Endothelial cell of umbilical vein (primary cell): ENCODE results near the gene TRAF3. TPM values are rescaled to one million over a fixed set of nuclear protein-coding genes. Genes with fewer than 3 reads are reported as not detected.

Experiments
- BruUV-seq: library from RNA; stranded (reverse); fragments of 400-500 nt; replicated peaks from 2 replicates; lab custom pipeline; 2021; lab: Mats Ljungman, UMichigan
- CTCF ChIA-PET: fragments of 300-600, 350-600 bp; sonication (Branson Sonifier 250); formaldehyde crosslinking; loops from one replicate; lab custom pipeline; 2021; ENCODE audit warnings: antibody characterized with exemption, inconsistent platforms; lab: Charles Lee
- POLR2A ChIA-PET: fragments of 300-600, 350-600 bp; sonication (Branson Sonifier 250); formaldehyde crosslinking; loops from one replicate; lab custom pipeline; 2021; ENCODE audit warnings: antibody characterized with exemption, inconsistent platforms; lab: Charles Lee
- DNase-seq: peaks from one replicate; pipeline ENCODE4 v3.0.0-alpha.2; 2011; ENCODE audit warnings: low read depth, low spot score
- FAIRE-seq: peaks from 2 replicates; lab custom pipeline; 2011; peaks lifted over from hg19 to GRCh38; lab: Jason Lieb, UNC
- H2AFZ ChIP-seq: 2 replicates; pipeline ENCODE4 v1.6.0; 2012; ENCODE audit warnings: low read depth, low read length, control low read depth, inconsistent platforms
- H3K27ac ChIP-seq: 2 replicates; pipeline ENCODE4 v1.5.1; 2011; ENCODE audit warnings: low read depth, mild to moderate bottlenecking, control low read depth, low read length, moderate library complexity; ENCODE audit not compliant: insufficient read depth
- H3K27me3 ChIP-seq, 2 experiments: 2 replicates each; pipeline versions ENCODE4 v1.6.0 to v1.6.1; 2011; ENCODE audit warnings: low read length in 2 of 2, mixed read lengths in 1 of 2; ENCODE audit not compliant: control insufficient read depth in 2 of 2, insufficient read depth in 2 of 2
- H3K36me3 ChIP-seq, 2 experiments: 2 replicates in 1 of 2; 3 replicates in 1 of 2; pipeline ENCODE4 v1.5.1; 2011; ENCODE audit warnings: low read length in 2 of 2, mild to moderate bottlenecking in 1 of 2, moderate library complexity in 1 of 2; ENCODE audit not compliant: control insufficient read depth in 2 of 2, insufficient read depth in 2 of 2; ENCODE audit errors: extremely low read depth in 1 of 2
- H3K4me1 ChIP-seq: 3 replicates; pipeline ENCODE4 v1.5.1; 2011; ENCODE audit warnings: mild to moderate bottlenecking, low read length; ENCODE audit not compliant: control insufficient read depth, insufficient read depth; ENCODE audit errors: extremely low read depth
- H3K4me2 ChIP-seq: 2 replicates; pipeline ENCODE4 v1.6.1; 2011; ENCODE audit warnings: low read length, control low read depth, mixed read lengths; ENCODE audit not compliant: insufficient read depth
- H3K4me3 ChIP-seq, 3 experiments: fragments of 200-600 bp in 1 of 3; sonication (generic), shearing (Covaris generic) in 1 of 3; replicated peaks in 1 of 3; 2 replicates each; pipeline ENCODE4 v1.5.1; 2011 to 2016; ENCODE audit warnings: control low read depth in 3 of 3, low read length in 3 of 3, mild to moderate bottlenecking in 2 of 3, inconsistent platforms in 1 of 3, low read depth in 1 of 3, moderate library complexity in 1 of 3; ENCODE audit not compliant: insufficient read depth in 1 of 3
- H3K79me2 ChIP-seq: 2 replicates; pipeline ENCODE4 v1.6.0; 2012; ENCODE audit warnings: low read length, inconsistent platforms; ENCODE audit not compliant: control insufficient read depth, insufficient read depth
- H3K9ac ChIP-seq: replicated peaks from 2 replicates; pipeline ENCODE3; 2011; ENCODE audit warnings: low read length, control low read depth; ENCODE audit not compliant: insufficient read depth; ENCODE audit errors: extremely low read depth
- H3K9me1 ChIP-seq: replicated peaks from 3 replicates; pipeline ENCODE4 v1.6.0; 2011; ENCODE audit warnings: mild to moderate bottlenecking, low read length; ENCODE audit not compliant: control insufficient read depth, insufficient read depth; ENCODE audit errors: extremely low read depth
- H3K9me3 ChIP-seq: replicated peaks from 2 replicates; pipeline ENCODE4 v1.5.1; 2012; ENCODE audit warnings: low read length, inconsistent platforms; ENCODE audit not compliant: control insufficient read depth, insufficient read depth
- H4K20me1 ChIP-seq: replicated peaks from 2 replicates; pipeline ENCODE3; 2011; ENCODE audit warnings: mild to moderate bottlenecking, low read length; ENCODE audit not compliant: control insufficient read depth, insufficient read depth; ENCODE audit errors: extremely low read depth
- EZH2 ChIP-seq: IDR thresholded peaks from 2 replicates; pipeline ENCODE4 v1.6.1; 2012; ENCODE audit warnings: borderline replicate concordance, low read depth, mild to moderate bottlenecking, moderate library complexity, low read length, inconsistent platforms; ENCODE audit not compliant: severe bottlenecking
- FOS ChIP-seq: IDR thresholded peaks from 2 replicates; pipeline ENCODE4 v1.6.1; 2011; ENCODE audit warnings: mild to moderate bottlenecking, low read length, moderate library complexity, borderline replicate concordance; ENCODE audit not compliant: insufficient read depth
- GATA2 ChIP-seq: IDR thresholded peaks from 2 replicates; pipeline ENCODE4 v1.7.0; 2011; ENCODE audit warnings: low read depth, mild to moderate bottlenecking, moderate library complexity, mixed read lengths, low read length; ENCODE audit not compliant: insufficient read length, insufficient read depth
- JUN ChIP-seq: IDR thresholded peaks from 2 replicates; pipeline ENCODE4 v1.6.1; 2011; ENCODE audit warnings: borderline replicate concordance, low read depth; ENCODE audit not compliant: insufficient read length, insufficient read depth
- MYC ChIP-seq: IDR thresholded peaks from one replicate; pipeline ENCODE4 v1.6.1; 2011; ENCODE audit warnings: mild to moderate bottlenecking, low read depth, low read length
- POLR2A ChIP-seq: IDR thresholded peaks from 2 replicates; pipeline ENCODE4 v1.6.1; 2012; ENCODE audit warnings: low read depth, mild to moderate bottlenecking, control low read depth, low read length
- POLR2AphosphoS5 ChIP-seq: IDR thresholded peaks from 2 replicates; pipeline ENCODE4 v1.6.1; 2012; ENCODE audit warnings: low read depth, mild to moderate bottlenecking, control low read depth, low read length, moderate library complexity; ENCODE audit not compliant: insufficient read depth
- dilution Hi-C: fragments of 300-500 bp; cut with MboI; formaldehyde crosslinking; loops from one replicate; pipeline ENCODE4 v1.15.0; 2019; ENCODE audit warnings: low sequenced_read_pairs; ENCODE audit not compliant: extremely low pct_ligation_motif_present
- intact Hi-C: fragments of 100-400 bp; cut with micrococcal nuclease; formaldehyde crosslinking; loops from one replicate; pipeline ENCODE4 v1.10.0; 2022
- polyA plus RNA-seq, 4 experiments: library from polyadenylated mRNA; depleted of rRNA in 3 of 4; stranded (reverse) in 3 of 4; unstranded in 1 of 4; fragments of >200 nt; gene quantifications; 2 replicates each; pipeline versions ENCODE4 v1.2.1 to v1.2.3, GENCODE V29; 2011 to 2012; ENCODE audit warnings: missing spikeins in 1 of 4
- total RNA-seq: library from RNA; stranded (reverse); gene quantifications from 2 replicates; pipeline ENCODE4 v1.2.3, GENCODE V29; 2021
- TF ChIP-seq, protein P1 (sequence below): IDR thresholded peaks from 2 replicates; pipeline ENCODE4 v1.6.1; 2011; ENCODE audit not compliant: insufficient read depth, insufficient read length
- TF ChIP-seq, protein P2 (sequence below), 2 donors: IDR thresholded peaks; 1 replicate in 1 of 2; 2 replicates in 1 of 2; pipeline ENCODE4 v1.5.1; 2011; ENCODE audit warnings: low read length in 2 of 2, mild to moderate bottlenecking in 2 of 2, moderate library complexity in 2 of 2, control low read depth in 1 of 2, inconsistent platforms in 1 of 2, low read depth in 1 of 2; ENCODE audit not compliant: insufficient read depth in 1 of 2; ENCODE audit errors: extremely low read depth in 1 of 2

Gene TRAF3
- total and polyA plus RNA-seq, 2 donors (not counting 3 experiments of a cell fraction or from before 2014, with no cell fraction given) = 14.4 to 27.6 TPM

DNA sequence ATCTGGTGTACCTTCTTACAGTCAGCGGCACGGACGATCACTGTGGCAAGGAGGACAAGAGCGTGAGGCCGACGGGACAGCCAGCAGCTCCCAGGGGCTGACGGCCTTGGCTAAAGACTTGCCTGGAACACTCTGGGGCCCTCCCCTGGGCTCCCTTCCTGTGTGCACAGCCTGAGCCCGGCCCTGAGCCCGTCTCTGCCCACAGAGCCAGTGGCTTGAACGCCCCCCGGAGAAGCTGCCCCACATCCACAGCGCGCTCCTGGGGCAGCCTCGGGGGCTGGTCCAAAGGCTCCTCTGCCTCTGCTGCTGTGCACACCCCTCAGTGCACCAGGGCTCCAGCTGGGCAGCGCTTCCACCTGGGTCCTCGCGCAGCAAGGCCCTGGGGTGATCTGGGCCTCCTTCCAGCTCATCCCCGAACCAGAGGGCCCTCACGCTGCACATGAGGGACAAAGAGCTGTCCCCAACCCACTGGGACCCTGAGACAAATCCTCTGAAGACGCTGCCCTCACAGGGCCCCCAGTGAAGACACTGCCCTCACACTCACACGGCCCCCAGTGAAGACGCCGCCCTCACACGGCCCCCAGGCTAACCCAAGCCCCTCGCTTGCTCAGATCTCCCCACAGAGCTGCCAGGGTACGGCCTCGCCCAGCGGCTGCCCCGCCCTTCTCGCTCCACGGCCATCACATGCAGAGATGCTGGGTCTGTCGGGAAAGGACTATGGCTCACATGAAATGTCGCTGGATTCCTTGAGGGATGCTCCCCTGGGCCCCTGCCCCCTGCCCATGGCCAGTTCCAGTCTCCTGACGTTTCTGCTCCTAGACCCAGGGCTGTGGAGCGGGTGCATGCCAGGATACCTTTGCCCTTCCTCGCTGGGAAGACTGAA, 167.4 kb downstream of the TRAF3 start:
- POLR2A ChIA-PET = no interaction called here

More for the DNA sequence above, 167.4 kb downstream of the TRAF3 start:
- Histone ChIP-seq H2AFZ (no peak overlapping the region), H3K79me2 (no peaks in the 10 kb centered on the region), H3K4me3 (no peak overlapping the region), H3K9ac (no peak overlapping the region), H3K4me1 (no peaks in the 10 kb centered on the region), H3K4me2 (no peak overlapping the region), H3K36me3 (peaks cover 25 to 81% of the 10 kb centered on the region in 2 experiments), H3K27ac (no peak overlapping the region), H3K9me3 (no peaks in the 10 kb centered on the region), H3K9me1 (no peaks in the 10 kb centered on the region), H4K20me1 (no peaks in the 10 kb centered on the region), H3K27me3 (no peaks in the 10 kb centered on the region)
- FAIRE-seq (no peak), DNase-seq (no peak)
- intact Hi-C loops = no loop called here
- no peak for TF ChIP-seq JUN
- TF ChIP-seq, protein P1, sequence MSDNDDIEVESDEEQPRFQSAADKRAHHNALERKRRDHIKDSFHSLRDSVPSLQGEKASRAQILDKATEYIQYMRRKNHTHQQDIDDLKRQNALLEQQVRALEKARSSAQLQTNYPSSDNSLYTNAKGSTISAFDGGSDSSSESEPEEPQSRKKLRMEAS = no peak
- no peak for TF ChIP-seq FOS
- TF ChIP-seq GATA2 = no peak
- TF ChIP-seq EZH2 = no peak
- no peak for TF ChIP-seq MYC
- no peak for TF ChIP-seq POLR2A
- no peak for TF ChIP-seq POLR2AphosphoS5
- TF ChIP-seq, protein P2, sequence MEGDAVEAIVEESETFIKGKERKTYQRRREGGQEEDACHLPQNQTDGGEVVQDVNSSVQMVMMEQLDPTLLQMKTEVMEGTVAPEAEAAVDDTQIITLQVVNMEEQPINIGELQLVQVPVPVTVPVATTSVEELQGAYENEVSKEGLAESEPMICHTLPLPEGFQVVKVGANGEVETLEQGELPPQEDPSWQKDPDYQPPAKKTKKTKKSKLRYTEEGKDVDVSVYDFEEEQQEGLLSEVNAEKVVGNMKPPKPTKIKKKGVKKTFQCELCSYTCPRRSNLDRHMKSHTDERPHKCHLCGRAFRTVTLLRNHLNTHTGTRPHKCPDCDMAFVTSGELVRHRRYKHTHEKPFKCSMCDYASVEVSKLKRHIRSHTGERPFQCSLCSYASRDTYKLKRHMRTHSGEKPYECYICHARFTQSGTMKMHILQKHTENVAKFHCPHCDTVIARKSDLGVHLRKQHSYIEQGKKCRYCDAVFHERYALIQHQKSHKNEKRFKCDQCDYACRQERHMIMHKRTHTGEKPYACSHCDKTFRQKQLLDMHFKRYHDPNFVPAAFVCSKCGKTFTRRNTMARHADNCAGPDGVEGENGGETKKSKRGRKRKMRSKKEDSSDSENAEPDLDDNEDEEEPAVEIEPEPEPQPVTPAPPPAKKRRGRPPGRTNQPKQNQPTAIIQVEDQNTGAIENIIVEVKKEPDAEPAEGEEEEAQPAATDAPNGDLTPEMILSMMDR (IDR thresholded peaks at IDR 0.05; ENCODE audit: extremely low read depth in 1 of 2, insufficient read depth in 1 of 2, low read depth in 1 of 2, low read length in 2 of 2) = no peak
- BruUV-seq = no TSS peak
- CTCF ChIA-PET = interaction anchor here (0.8 kb wide), 1 partner anchor 250 kb away, joined by 3 read pairs; no protein-coding TSS in a partner anchor
- dilution Hi-C loops = no loop called here
